Measurements from ENCODE around the gene DZIP1. TPM values are rescaled to one million over a fixed set of nuclear protein-coding genes. Genes with fewer than 3 reads are reported as not detected.
A peak's percentile ranks its signal among the peaks of the same experiment; 100 is the strongest.

The DZIP1 gene
- total and polyA plus RNA-seq, 2 of the 13 experiments (the other 11 are each of a cell fraction or from before 2014, with no cell fraction given): 11.0 to 36.7 TPM

GRCh38 chr13:95676762-95677563 is 32.5 kb upstream of the DZIP1 start, which contains the start of gene DNAJC3 (continued):
- TF ChIP-seq IRF9 (CRISPR knock-in tag; IDR thresholded peaks at IDR 0.05; ENCODE audit: borderline replicate concordance) (peak; percentile 52; the same call in 1 of the 2 replicates), NFKB2 (CRISPR knock-in tag; IDR thresholded peaks at IDR 0.05; ENCODE audit: borderline replicate concordance) (peak; percentile 84; the same call in 1 of the 2 replicates), ZNF770 (CRISPR knock-in tag; IDR thresholded peaks at IDR 0.05) (peak; percentile 57; the same call in 1 of the 2 replicates), ZNF598 (CRISPR knock-in tag; IDR thresholded peaks at IDR 0.05; ENCODE audit: borderline replicate concordance) (peak; percentile 23; the same call in 1 of the 2 replicates), PRDM10 (CRISPR knock-in tag; IDR thresholded peaks at IDR 0.05; ENCODE audit: low read depth) (0 out of 2 replicates have a peak, but pooled peaks have one; percentile 19), NFYC (CRISPR knock-in tag; IDR thresholded peaks at IDR 0.05) (peak; percentile 91), SIN3B (IDR thresholded peaks at IDR 0.05; ENCODE audit: low read length) (0 out of 2 replicates have a peak, but pooled peaks have one; percentile 7), ZNF567 (CRISPR knock-in tag; IDR thresholded peaks at IDR 0.05; ENCODE audit: borderline replicate concordance) (no peak), LBX2 (CRISPR knock-in tag; IDR thresholded peaks at IDR 0.05; ENCODE audit: borderline replicate concordance) (no peak; the same call in 1 of the 2 replicates), ETV5 (CRISPR knock-in tag; IDR thresholded peaks at IDR 0.05; ENCODE audit: borderline replicate concordance) (no peak; the same call in 1 of the 2 replicates), TFE3 (CRISPR knock-in tag; IDR thresholded peaks at IDR 0.05) (peak; percentile 86), NFRKB (IDR thresholded peaks at IDR 0.05) (no peak), ARID3A (IDR thresholded peaks at IDR 0.05; ENCODE audit: low read depth, low read length) (no peak), MZF1 (CRISPR knock-in tag; IDR thresholded peaks at IDR 0.05; ENCODE audit: borderline replicate concordance) (no peak), ZFP36 (IDR thresholded peaks at IDR 0.05; ENCODE audit: borderline replicate concordance, low read depth, low read length, partially characterized antibody) (no peak), ZNF33B (CRISPR knock-in tag; IDR thresholded peaks at IDR 0.05) (peak; percentile 46; the same call in 1 of the 2 replicates), NFE2 (CRISPR knock-in tag; IDR thresholded peaks at IDR 0.05) (no peak)

Measured in HepG2 (cell line).